Choroid plexus epithelial cell (primary cell): ENCODE results near the gene SH3TC2.

Source experiments
- DNase-seq: peaks from one replicate; pipeline ENCODE4 v3.0.0-alpha.2; 2010; ENCODE audit warnings: low read depth
- H3K4me3 ChIP-seq: 2 replicates; pipeline ENCODE4 v1.5.1; 2011; ENCODE audit warnings: low read depth, mild to moderate bottlenecking, control low read depth, low read length, moderate library complexity
- TF ChIP-seq, protein P1 (sequence below): conservative IDR thresholded peaks from 2 replicates; pipeline ENCODE4 v1.5.1; 2011; ENCODE audit warnings: low read depth, mild to moderate bottlenecking, control low read depth, inconsistent platforms, low read length, moderate library complexity

SH3TC2 gene

GRCh38 chr5:149030838-149031397 is 31.9 kb downstream of the SH3TC2 start:
- no peak overlapping the region for H3K4me3 ChIP-seq
- peak; percentile 31 for DNase-seq
- TF ChIP-seq, protein P1, sequence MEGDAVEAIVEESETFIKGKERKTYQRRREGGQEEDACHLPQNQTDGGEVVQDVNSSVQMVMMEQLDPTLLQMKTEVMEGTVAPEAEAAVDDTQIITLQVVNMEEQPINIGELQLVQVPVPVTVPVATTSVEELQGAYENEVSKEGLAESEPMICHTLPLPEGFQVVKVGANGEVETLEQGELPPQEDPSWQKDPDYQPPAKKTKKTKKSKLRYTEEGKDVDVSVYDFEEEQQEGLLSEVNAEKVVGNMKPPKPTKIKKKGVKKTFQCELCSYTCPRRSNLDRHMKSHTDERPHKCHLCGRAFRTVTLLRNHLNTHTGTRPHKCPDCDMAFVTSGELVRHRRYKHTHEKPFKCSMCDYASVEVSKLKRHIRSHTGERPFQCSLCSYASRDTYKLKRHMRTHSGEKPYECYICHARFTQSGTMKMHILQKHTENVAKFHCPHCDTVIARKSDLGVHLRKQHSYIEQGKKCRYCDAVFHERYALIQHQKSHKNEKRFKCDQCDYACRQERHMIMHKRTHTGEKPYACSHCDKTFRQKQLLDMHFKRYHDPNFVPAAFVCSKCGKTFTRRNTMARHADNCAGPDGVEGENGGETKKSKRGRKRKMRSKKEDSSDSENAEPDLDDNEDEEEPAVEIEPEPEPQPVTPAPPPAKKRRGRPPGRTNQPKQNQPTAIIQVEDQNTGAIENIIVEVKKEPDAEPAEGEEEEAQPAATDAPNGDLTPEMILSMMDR = no peak

DNA sequence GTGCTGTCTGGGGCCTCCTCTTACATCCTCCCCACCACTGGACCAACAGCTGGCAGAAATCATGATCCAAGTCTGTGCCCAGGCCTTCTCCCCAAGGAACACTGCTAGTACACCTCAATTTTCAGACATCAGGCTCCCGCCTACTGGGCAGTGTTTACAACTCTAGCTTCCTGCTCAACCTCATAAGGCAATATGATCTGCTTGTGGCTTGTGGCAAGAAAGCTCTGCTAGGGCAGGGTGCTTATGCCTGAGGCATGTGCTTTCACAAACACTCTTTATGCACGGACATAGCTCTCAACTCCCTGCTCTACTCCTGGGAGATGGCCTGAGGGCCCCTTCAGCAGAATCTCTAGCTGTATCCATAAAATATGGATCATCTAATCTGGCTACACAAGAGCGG is 32.5 kb downstream of the SH3TC2 start:
- DNase-seq = peak; percentile 93
- TF ChIP-seq, protein P1 = peak; percentile 6

DNA sequence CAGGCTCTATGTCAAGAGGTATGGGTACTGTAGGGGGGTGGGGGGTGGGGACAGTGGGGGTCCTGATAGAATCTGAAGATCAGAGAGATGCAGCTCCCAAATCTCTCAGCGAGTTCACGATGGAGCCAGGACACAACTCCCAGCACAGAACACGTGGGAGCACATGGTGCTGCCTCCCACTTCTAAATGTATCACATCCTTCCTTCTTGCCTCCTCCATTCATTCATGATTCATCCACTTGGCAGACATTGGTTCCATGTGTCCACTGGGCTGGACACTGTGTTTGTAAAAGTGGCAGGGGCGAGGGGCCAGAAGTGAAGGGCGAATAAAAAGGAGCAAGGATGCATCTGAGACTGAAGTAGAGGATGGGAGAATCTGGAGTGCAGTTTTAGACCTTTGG is 33.9 kb downstream of the SH3TC2 start:
- DNase-seq = no peak
- TF ChIP-seq, protein P1 = no peak
- no peak overlapping the region for H3K4me3 ChIP-seq

More for the DNA sequence above, 32.5 kb downstream of the SH3TC2 start:
- H3K4me3 ChIP-seq = no peak overlapping the region

DNA sequence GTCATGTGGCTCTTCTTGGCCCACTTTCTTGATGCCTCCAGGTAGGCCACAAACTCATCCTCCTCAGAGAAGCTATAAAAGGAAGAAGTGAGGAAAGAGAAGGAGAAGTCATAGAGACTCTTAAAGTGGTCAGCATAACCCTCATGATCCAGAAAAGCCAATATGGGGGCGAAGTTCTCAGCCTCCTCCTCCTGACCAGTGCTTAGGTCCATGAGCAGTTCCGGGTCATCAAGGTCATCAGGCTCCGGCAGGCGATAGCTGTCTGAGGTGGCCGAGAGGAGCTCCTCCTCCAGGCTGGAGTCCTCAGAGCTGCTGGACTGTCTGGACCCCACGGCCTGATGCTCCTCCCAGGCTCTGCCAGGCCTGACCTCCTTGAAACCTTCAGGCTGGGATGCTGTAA is 34.7 kb downstream of the SH3TC2 start:
- TF ChIP-seq, protein P1 = no peak
- H3K4me3 ChIP-seq = no peak overlapping the region
- no peak for DNase-seq

DNA sequence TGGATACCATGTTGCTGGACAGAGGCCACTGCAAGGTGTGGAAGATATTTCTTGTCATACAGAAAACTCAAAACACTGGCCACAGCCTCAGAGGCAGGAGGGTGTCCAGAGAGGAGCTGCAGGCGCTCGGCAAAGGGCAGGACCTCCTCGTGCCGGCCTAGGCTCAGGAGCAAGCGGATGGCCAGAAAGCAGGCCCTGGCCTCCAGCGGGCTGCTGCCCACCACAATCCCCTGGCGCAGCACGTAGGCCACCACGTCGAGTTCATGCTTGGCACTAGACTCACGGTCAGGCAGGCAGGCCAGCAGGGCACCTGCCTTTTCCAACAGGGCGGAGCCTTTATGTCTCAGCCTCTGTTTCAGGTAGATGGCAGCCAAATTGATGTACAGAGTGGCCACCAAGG is 35.2 kb downstream of the SH3TC2 start:
- TF ChIP-seq, protein P1 = no peak
- no peak overlapping the region for H3K4me3 ChIP-seq
- DNase-seq = no peak

DNA sequence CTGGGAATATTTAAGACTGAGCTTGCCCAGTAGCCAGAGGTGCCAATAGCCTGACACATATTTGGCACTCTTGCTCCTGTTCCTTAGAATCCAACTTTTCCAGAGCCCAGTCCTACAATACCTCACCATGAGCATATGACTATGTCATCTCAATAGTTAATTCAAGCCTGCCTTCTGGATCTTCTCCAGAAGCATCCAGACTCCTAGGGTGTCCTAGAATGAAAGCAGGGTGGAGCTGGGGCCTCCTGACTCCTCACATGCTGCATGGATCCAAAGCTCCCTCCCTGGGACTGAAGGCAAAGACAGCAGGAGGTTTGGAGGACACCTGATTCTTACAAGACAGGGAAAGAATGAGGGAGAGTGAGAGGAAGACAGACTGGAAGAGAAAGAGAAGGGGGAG is 37.9 kb downstream of the SH3TC2 start:
- TF ChIP-seq, protein P1 = no peak
- no peak for DNase-seq
- H3K4me3 ChIP-seq = no peak overlapping the region

DNA sequence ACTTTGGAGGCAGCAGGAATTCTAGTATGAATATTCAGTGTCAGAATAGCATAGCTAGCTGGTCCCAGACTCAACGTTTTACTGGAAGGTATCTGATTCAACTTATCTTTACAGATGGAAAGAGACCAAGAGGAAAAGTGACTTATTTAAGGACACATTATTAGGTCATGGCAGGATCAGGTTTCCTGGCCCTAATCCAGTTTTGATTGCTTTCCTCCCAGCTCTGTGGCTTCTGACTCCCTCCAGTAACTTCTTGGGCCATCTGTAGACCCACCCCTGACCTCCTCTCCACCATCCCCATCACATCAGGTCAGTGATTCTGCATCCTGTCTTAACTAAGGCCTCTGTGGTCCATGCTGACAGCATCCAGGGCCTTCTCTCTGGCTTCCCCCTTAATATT is 38.4 kb downstream of the SH3TC2 start:
- TF ChIP-seq, protein P1 = no peak
- no peak for DNase-seq
- H3K4me3 ChIP-seq = no peak overlapping the region
